Astrocyte (in vitro differentiated cells and primary cell): ENCODE results near the gene NOL4L. TPM values are rescaled to one million over a fixed set of nuclear protein-coding genes. Genes with fewer than 3 reads are reported as not detected.
A peak's percentile ranks its signal among the peaks of the same experiment; 100 is the strongest.
"Not testable (repeated sequence)": the region's sequence is repeated elsewhere in the genome, so short reads cannot be mapped to it uniquely, and the experiment has no call there.

Experiments used
- DNase-seq: peaks from one replicate; pipeline ENCODE4 v3.0.0-alpha.2; 2010; ENCODE audit warnings: low read depth
- FAIRE-seq: peaks from 2 replicates; lab custom pipeline; 2011; peaks lifted over from hg19 to GRCh38; lab: Jason Lieb, UNC
- H2AFZ ChIP-seq: 2 replicates; pipeline ENCODE4 v1.6.0; 2012; ENCODE audit warnings: low read depth, low read length, inconsistent platforms
- H3K27ac ChIP-seq: 2 replicates; pipeline ENCODE4 v1.5.1; 2011; ENCODE audit warnings: low read depth, low read length, inconsistent platforms
- H3K27me3 ChIP-seq: 2 replicates; pipeline ENCODE4 v1.6.0; 2011; ENCODE audit warnings: low read length, inconsistent platforms; ENCODE audit not compliant: insufficient read depth
- H3K36me3 ChIP-seq: 2 replicates; pipeline ENCODE4 v1.5.1; 2011; ENCODE audit warnings: low read length, inconsistent platforms; ENCODE audit not compliant: insufficient read depth
- H3K4me1 ChIP-seq: 2 replicates; pipeline ENCODE4 v1.5.1; 2011; ENCODE audit warnings: low read length, inconsistent platforms; ENCODE audit not compliant: insufficient read depth
- H3K4me2 ChIP-seq: 2 replicates; pipeline ENCODE4 v1.6.0; 2012; ENCODE audit warnings: low read length, inconsistent platforms
- H3K4me3 ChIP-seq: 2 replicates; pipeline ENCODE4 v1.5.1; 2011; ENCODE audit warnings: low read depth, mild to moderate bottlenecking, low read length, inconsistent platforms; ENCODE audit not compliant: insufficient read depth
- H3K79me2 ChIP-seq: 2 replicates; pipeline ENCODE4 v1.6.0; 2012; ENCODE audit warnings: mild to moderate bottlenecking, low read length, inconsistent platforms; ENCODE audit not compliant: insufficient read depth
- H3K9ac ChIP-seq: 2 replicates; pipeline ENCODE4 v1.6.0; 2012; ENCODE audit warnings: mild to moderate bottlenecking, low read length, inconsistent platforms
- H3K9me3 ChIP-seq: 2 replicates; pipeline ENCODE4 v1.5.1; 2012; ENCODE audit warnings: low read depth, mild to moderate bottlenecking, low read length, inconsistent platforms; ENCODE audit not compliant: insufficient read depth
- H4K20me1 ChIP-seq: 2 replicates; pipeline ENCODE4 v1.6.0; 2012; ENCODE audit warnings: low read length, inconsistent platforms; ENCODE audit not compliant: insufficient read depth
- H3K27ac Mint-ChIP-seq: one replicate; pipeline ENCODE4 v1.8.0; 2021; ENCODE audit warnings: mild to moderate bottlenecking, mixed read lengths; ENCODE audit not compliant: unreplicated experiment
- H3K27me3 Mint-ChIP-seq: one replicate; pipeline ENCODE4 v1.8.0; 2021; ENCODE audit warnings: low read depth, mixed read lengths; ENCODE audit not compliant: unreplicated experiment
- H3K36me3 Mint-ChIP-seq: one replicate; pipeline ENCODE4 v1.8.0; 2021; ENCODE audit warnings: low read depth, mixed read lengths; ENCODE audit not compliant: unreplicated experiment
- H3K4me1 Mint-ChIP-seq: one replicate; pipeline ENCODE4 v1.8.0; 2021; ENCODE audit warnings: low read depth, mixed read lengths; ENCODE audit not compliant: unreplicated experiment
- H3K4me3 Mint-ChIP-seq: one replicate; pipeline ENCODE4 v1.8.0; 2021; ENCODE audit warnings: mild to moderate bottlenecking, moderate library complexity, mixed read lengths; ENCODE audit not compliant: unreplicated experiment
- H3K9me3 Mint-ChIP-seq: one replicate; pipeline ENCODE4 v1.8.0; 2021; ENCODE audit warnings: mild to moderate bottlenecking, mixed read lengths; ENCODE audit not compliant: unreplicated experiment
- EZH2 ChIP-seq: IDR thresholded peaks from 2 replicates; pipeline ENCODE4 v1.6.1; 2012; ENCODE audit warnings: mild to moderate bottlenecking, low read length, inconsistent platforms; ENCODE audit not compliant: insufficient read depth
- total RNA-seq: library from RNA; stranded (reverse); gene quantifications from 2 replicates; pipeline ENCODE4 v1.2.1, GENCODE V29; 2021
- TF ChIP-seq, protein P1 (sequence below): IDR thresholded peaks from 2 replicates; pipeline ENCODE4 v1.5.1; 2011; ENCODE audit warnings: low read depth, mild to moderate bottlenecking, inconsistent platforms, low read length, moderate library complexity; ENCODE audit not compliant: insufficient read depth

NOL4L gene
- total RNA-seq, 1 donor from 2014 or later: 35.5 TPM

DNA sequence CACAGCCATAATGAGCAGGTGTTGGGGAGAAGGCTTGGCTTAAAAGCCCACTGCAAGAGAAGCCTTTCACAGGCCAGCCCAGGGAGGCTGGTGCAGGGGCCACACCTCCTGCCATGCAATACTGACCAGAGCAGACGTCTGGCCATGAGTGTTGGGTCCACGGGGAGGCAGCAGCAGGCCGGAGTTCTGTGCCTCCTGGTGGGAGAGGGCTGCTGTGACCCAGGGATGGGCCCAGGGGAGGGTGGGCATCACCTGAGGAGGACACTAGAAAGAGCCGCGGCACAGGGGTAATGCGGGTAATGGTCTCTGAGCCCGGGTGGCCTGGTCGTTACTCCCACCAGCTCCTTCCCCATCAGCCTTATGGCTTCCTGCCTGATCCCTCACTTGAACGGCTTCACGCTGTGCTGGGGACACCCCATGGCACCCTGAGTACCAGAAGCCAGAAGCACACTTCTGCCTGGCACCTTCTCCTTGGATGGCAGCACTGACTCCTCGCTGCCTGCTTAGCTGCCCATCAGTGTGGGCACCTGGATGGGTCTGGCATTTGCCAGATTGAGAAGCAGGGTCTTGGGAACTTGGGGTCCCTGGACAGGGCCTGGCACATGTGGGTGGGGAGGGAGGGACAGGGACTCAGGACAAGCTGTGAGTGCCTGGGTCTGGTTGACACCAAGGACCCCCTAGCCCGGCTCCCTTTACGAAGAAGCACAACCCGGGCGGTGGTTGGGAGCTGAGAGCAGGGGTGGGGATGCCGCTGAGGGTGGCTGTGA, 118.2 kb downstream of the NOL4L start:
- H2AFZ ChIP-seq: no peak overlapping the region
- H3K9me3 ChIP-seq: no peaks in the 10 kb centered on the region
- no peaks in the 10 kb centered on the region for H3K9me3 Mint-ChIP-seq
- H3K79me2 ChIP-seq: peaks cover 97% of the 10 kb centered on the region
- no peaks in the 10 kb centered on the region for H3K36me3 ChIP-seq
- H3K27me3 ChIP-seq: no peaks in the 10 kb centered on the region
- peaks cover 65% of the 10 kb centered on the region for H3K4me1 ChIP-seq
- no peak overlapping the region for H3K4me3 ChIP-seq
- no peak overlapping the region for H3K4me2 ChIP-seq
- no peak overlapping the region for H3K9ac ChIP-seq
- no peak overlapping the region for H3K27ac Mint-ChIP-seq
- no peak for TF ChIP-seq EZH2
- TF ChIP-seq, protein P1, sequence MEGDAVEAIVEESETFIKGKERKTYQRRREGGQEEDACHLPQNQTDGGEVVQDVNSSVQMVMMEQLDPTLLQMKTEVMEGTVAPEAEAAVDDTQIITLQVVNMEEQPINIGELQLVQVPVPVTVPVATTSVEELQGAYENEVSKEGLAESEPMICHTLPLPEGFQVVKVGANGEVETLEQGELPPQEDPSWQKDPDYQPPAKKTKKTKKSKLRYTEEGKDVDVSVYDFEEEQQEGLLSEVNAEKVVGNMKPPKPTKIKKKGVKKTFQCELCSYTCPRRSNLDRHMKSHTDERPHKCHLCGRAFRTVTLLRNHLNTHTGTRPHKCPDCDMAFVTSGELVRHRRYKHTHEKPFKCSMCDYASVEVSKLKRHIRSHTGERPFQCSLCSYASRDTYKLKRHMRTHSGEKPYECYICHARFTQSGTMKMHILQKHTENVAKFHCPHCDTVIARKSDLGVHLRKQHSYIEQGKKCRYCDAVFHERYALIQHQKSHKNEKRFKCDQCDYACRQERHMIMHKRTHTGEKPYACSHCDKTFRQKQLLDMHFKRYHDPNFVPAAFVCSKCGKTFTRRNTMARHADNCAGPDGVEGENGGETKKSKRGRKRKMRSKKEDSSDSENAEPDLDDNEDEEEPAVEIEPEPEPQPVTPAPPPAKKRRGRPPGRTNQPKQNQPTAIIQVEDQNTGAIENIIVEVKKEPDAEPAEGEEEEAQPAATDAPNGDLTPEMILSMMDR: no peak
- peaks cover 35% of the 10 kb centered on the region for H4K20me1 ChIP-seq
- H3K27me3 Mint-ChIP-seq: no peaks in the 10 kb centered on the region
- peak overlapping the region; percentile 78 for H3K27ac ChIP-seq
- DNase-seq (no peak), FAIRE-seq (no peak)
- no peak overlapping the region for H3K4me3 Mint-ChIP-seq
- peaks cover 14% of the 10 kb centered on the region for H3K4me1 Mint-ChIP-seq
- H3K36me3 Mint-ChIP-seq: peaks cover 7% of the 10 kb centered on the region

DNA sequence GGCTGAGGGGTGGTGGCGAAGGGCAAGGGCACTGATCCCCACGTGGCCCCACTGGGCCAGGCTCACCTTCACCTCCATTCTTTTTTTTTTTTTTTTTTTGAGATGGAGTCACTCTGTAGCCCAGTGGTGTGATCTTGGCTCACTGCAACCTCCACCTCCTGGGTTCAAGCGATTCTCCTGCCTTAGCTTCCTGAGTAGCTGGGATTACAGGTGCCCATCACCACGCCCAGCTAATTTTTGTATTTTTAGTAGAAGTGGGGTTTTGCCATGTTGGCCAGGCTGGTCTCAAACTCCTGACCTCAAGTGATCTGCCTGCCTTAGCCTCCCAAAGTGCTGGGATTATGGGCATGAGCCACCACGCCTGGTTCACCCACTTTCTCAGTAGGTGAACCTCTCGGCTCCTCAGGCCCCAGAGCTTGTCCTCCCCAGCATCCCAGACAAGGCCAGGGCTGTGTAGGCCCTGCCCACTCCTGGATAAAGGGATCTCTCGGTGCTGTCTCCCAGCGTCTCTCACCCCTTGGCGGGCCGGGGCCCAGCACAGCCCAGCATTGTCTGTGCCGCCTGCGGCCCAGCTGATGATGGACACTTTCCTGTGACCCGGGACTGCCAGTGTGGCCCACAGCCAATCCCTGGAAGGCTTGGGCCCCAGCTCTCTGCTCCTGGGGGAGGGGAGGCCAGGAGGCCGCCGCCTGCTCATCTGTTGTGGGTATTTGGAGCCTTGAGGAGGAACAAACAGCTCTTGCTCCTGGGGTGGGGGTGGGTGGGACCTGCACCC, 119.0 kb downstream of the NOL4L start:
- not testable (repeated sequence) for H3K9me3 Mint-ChIP-seq, H3K36me3 Mint-ChIP-seq

GRCh38 chr20:32465092-32465900, 119.8 kb downstream of the NOL4L start:
- H3K27ac ChIP-seq: peak overlapping the region; percentile 78
- Mint-ChIP-seq H3K4me3 (no peak overlapping the region), H3K27ac (no peak overlapping the region), H3K27me3 (no peaks in the 10 kb centered on the region), H3K9me3 (no peaks in the 10 kb centered on the region), H3K36me3 (no peaks in the 10 kb centered on the region), H3K4me1 (peaks cover 9% of the 10 kb centered on the region)
- FAIRE-seq (no peak), DNase-seq (peak; percentile 81)
- H3K4me2 ChIP-seq: peak overlapping the region; percentile 63
- H3K4me1 ChIP-seq: peaks cover 53% of the 10 kb centered on the region
- no peak overlapping the region for H3K4me3 ChIP-seq
- no peaks in the 10 kb centered on the region for H3K9me3 ChIP-seq
- no peaks in the 10 kb centered on the region for H3K36me3 ChIP-seq
- H3K79me2 ChIP-seq: peaks cover 93% of the 10 kb centered on the region
- peaks cover 49% of the 10 kb centered on the region for H4K20me1 ChIP-seq
- H2AFZ ChIP-seq: no peak overlapping the region
- peak overlapping the region; percentile 63 for H3K9ac ChIP-seq
- H3K27me3 ChIP-seq: no peaks in the 10 kb centered on the region
- TF ChIP-seq, protein P1: no peak
- TF ChIP-seq EZH2: no peak

More for the DNA sequence above, 119.0 kb downstream of the NOL4L start:
- H3K27me3 Mint-ChIP-seq, H3K27ac Mint-ChIP-seq, H3K4me3 Mint-ChIP-seq, H3K4me3 ChIP-seq, DNase-seq, H3K36me3 ChIP-seq, FAIRE-seq, H3K27me3 ChIP-seq, H3K9me3 ChIP-seq, H2AFZ ChIP-seq: not testable (repeated sequence)
- H3K27ac ChIP-seq: peak overlapping the region; percentile 78
- H3K9ac ChIP-seq: peak overlapping the region; percentile 63
- H3K4me2 ChIP-seq: peak overlapping the region; percentile 63
- H3K4me1 Mint-ChIP-seq: peaks cover 11% of the 10 kb centered on the region
- peaks cover 41% of the 10 kb centered on the region for H4K20me1 ChIP-seq
- peaks cover 93% of the 10 kb centered on the region for H3K79me2 ChIP-seq
- H3K4me1 ChIP-seq: peaks cover 61% of the 10 kb centered on the region
